NCI-H345 treated with DMSO at 0.1 percent for 48 hours (cell line): Measurements from ENCODE around the gene KLHL22.
"Not testable (repeated sequence)": the region's sequence is repeated elsewhere in the genome, so short reads cannot be mapped to it uniquely, and the experiment has no call there.

Source experiments
- DNase-seq: peaks from one replicate; lab custom pipeline; 2025; ENCODE audit not compliant: unreplicated experiment; lab: John Stamatoyannopoulos, UW

The KLHL22 gene

GRCh38 chr22:20503816-20504215 lies 8.2 kb upstream of the KLHL22 start:
- DNase-seq: no peak

- no peak for DNase-seq
These were observed 4.2 kb upstream of the KLHL22 start for GRCh38 chr22:20499769-20500168.

GRCh38 chr22:20498913-20499312 lies 3.3 kb upstream of the KLHL22 start:
- no peak for DNase-seq

GRCh38 chr22:20497426-20497825 lies 1.8 kb upstream of the KLHL22 start:
- no peak for DNase-seq

GRCh38 chr22:20495861-20496681 lies 476 bp upstream of the KLHL22 start:
- DNase-seq: peak; percentile 41

- no peak for DNase-seq
These were observed 4.2 kb downstream of the KLHL22 start for GRCh38 chr22:20491346-20491745.

GRCh38 chr22:20490941-20491307 lies 4.7 kb downstream of the KLHL22 start:
- DNase-seq: no peak

- DNase-seq: no peak
These were observed 5.2 kb downstream of the KLHL22 start for GRCh38 chr22:20490183-20490940.

- DNase-seq: no peak
These were observed 6.6 kb downstream of the KLHL22 start for GRCh38 chr22:20488946-20489345.

- DNase-seq: no peak
These were observed 7.9 kb downstream of the KLHL22 start for GRCh38 chr22:20487715-20488114.

- no peak for DNase-seq
These were observed 9.4 kb downstream of the KLHL22 start for GRCh38 chr22:20486229-20486628.

- DNase-seq: no peak
These were observed 10.5 kb downstream of the KLHL22 start for GRCh38 chr22:20484948-20485683.

- DNase-seq: no peak
These were observed 11.8 kb downstream of the KLHL22 start for GRCh38 chr22:20483771-20484170.

- DNase-seq: not testable (repeated sequence)
These were observed 12.5 kb downstream of the KLHL22 start for GRCh38 chr22:20483143-20483506.

- DNase-seq: no peak
These were observed 15.9 kb downstream of the KLHL22 start for GRCh38 chr22:20479612-20480196.

- not testable (repeated sequence) for DNase-seq
These were observed 17.5 kb downstream of the KLHL22 start for GRCh38 chr22:20478059-20478458.

- DNase-seq: not testable (repeated sequence)
These were observed 20.0 kb downstream of the KLHL22 start for GRCh38 chr22:20475569-20475968.

- DNase-seq: no peak
These were observed 20.5 kb downstream of the KLHL22 start for GRCh38 chr22:20475115-20475436.

- no peak for DNase-seq
These were observed 22.8 kb downstream of the KLHL22 start for GRCh38 chr22:20472629-20473442.

- no peak for DNase-seq
These were observed 24.3 kb downstream of the KLHL22 start for GRCh38 chr22:20471126-20471833.
